Mammary epithelial cell (primary cell): ENCODE data around the gene NDUFB1.

Experiments used
- EZH2 ChIP-seq: IDR thresholded peaks from 2 replicates; pipeline ENCODE4 v1.6.1; 2012; ENCODE audit warnings: low read length, inconsistent platforms, borderline replicate concordance
- TF ChIP-seq, protein P1 (sequence below), 2 donors: IDR thresholded peaks in 1 of 2; conservative IDR thresholded peaks in 1 of 2; 2 replicates each; pipeline ENCODE4 v1.5.1; 2011 to 2012; ENCODE audit warnings: inconsistent platforms in 2 of 2, low read length in 2 of 2, mild to moderate bottlenecking in 2 of 2, control low read depth in 1 of 2, low read depth in 1 of 2; ENCODE audit not compliant: insufficient read depth in 1 of 2; ENCODE audit errors: extremely low read depth in 1 of 2

DNA sequence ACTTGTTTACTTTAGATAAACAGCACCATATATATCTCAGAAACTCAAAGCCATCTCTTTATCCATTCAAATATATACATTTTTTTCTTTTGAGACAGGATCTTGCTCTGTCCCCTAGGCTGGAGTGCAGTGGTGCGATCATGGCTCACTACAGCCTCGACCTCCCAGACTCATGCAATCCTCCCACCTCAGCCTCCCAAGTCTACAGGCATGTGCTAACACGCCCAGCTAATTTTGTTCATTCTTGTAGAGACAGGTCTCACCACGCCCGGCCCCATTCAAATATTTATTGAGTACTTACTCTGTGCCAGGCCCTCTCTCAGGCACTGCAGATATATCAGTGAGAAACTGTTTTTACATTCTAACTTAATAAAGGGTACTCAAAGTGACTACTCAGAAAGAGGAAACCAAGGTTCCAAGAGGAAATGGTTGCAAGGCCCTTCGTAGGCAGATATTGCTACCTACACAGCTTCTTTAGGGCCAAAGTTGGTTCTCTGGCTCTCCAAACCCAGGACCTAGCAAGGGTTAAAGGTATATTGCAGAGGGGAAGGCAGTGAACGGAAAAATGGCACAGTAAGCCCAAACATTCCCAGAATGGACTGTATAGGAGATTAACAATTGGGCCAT, 18.0 kb downstream of the NDUFB1 start:
- TF ChIP-seq, protein P1, sequence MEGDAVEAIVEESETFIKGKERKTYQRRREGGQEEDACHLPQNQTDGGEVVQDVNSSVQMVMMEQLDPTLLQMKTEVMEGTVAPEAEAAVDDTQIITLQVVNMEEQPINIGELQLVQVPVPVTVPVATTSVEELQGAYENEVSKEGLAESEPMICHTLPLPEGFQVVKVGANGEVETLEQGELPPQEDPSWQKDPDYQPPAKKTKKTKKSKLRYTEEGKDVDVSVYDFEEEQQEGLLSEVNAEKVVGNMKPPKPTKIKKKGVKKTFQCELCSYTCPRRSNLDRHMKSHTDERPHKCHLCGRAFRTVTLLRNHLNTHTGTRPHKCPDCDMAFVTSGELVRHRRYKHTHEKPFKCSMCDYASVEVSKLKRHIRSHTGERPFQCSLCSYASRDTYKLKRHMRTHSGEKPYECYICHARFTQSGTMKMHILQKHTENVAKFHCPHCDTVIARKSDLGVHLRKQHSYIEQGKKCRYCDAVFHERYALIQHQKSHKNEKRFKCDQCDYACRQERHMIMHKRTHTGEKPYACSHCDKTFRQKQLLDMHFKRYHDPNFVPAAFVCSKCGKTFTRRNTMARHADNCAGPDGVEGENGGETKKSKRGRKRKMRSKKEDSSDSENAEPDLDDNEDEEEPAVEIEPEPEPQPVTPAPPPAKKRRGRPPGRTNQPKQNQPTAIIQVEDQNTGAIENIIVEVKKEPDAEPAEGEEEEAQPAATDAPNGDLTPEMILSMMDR (conservative IDR thresholded peaks at IDR 0.05 in 1 of 2, IDR thresholded peaks at IDR 0.05 in 1 of 2; ENCODE audit: extremely low read depth in 1 of 2, insufficient read depth in 1 of 2, low read depth in 1 of 2, low read length in 2 of 2), result no peak
- no peak for TF ChIP-seq EZH2
